K562 (cell line): ENCODE results near the gene HELZ. TPM values are rescaled to one million over a fixed set of nuclear protein-coding genes. Genes with fewer than 3 reads are reported as not detected.

Experiments used
- ATAC-seq: fragments of 200-7000 bp; cut with Tn5 transposase; 3 replicates; pipeline ENCODE4 v1.9.1; 2020; ENCODE audit warnings: moderate library complexity
- BruUV-seq: library from RNA; stranded (reverse); fragments of 400-500 nt; replicated peaks from 2 replicates; lab custom pipeline; 2021; lab: Mats Ljungman, UMichigan
- CTCF ChIA-PET: fragments of 300-600 bp; formaldehyde crosslinking; extraction: SDS; loops from one replicate; lab custom pipeline; 2021; ENCODE audit warnings: low intra/inter-chr PET ratio; lab: Yijun Ruan, JAX
- POLR2A ChIA-PET: fragments of 300-600, 350-650 bp; sonication (Branson Sonifier 250); formaldehyde crosslinking; extraction: SDS; loops from one replicate; lab custom pipeline; 2021; ENCODE audit warnings: antibody characterized with exemption, inconsistent platforms; lab: Yijun Ruan, JAX
- DNase-seq, 4 experiments: peaks; one replicate each; pipeline versions ENCODE4 v3.0.0 to v3.0.0-alpha.2; 2011 to 2018; ENCODE audit warnings: low spot score in 3 of 4, mixed read lengths in 3 of 4; ENCODE audit errors: extremely low read depth in 1 of 4
- FAIRE-seq: peaks from 2 replicates; lab custom pipeline; 2011; peaks lifted over from hg19 to GRCh38; lab: Jason Lieb, UNC
- H2AFZ ChIP-seq: 2 replicates; pipeline ENCODE4 v1.6.0; 2011; ENCODE audit warnings: low read depth, low read length, control low read depth, inconsistent platforms
- H3K27ac ChIP-seq: fragments of 200-600 bp; 3 replicates; pipeline ENCODE4 v1.8.0; 2011; ENCODE audit warnings: low read depth, mild to moderate bottlenecking, control low read depth, inconsistent platforms, low read length, moderate library complexity, mixed read lengths; ENCODE audit errors: extremely low read depth
- H3K27me3 ChIP-seq, 2 experiments: fragments of 300-600 bp in 1 of 2; 2 replicates in 1 of 2; 3 replicates in 1 of 2; pipeline versions ENCODE4 v1.6.0 to v1.8.0; 2011; ENCODE audit warnings: inconsistent platforms in 2 of 2, low read length in 2 of 2, mild to moderate bottlenecking in 1 of 2, mixed read lengths in 1 of 2, moderate library complexity in 1 of 2; ENCODE audit not compliant: control insufficient read depth in 2 of 2, insufficient read depth in 2 of 2
- H3K36me3 ChIP-seq: fragments of 300-600 bp; 3 replicates; pipeline ENCODE4 v1.8.0; 2011; ENCODE audit warnings: mild to moderate bottlenecking, low read length, inconsistent platforms; ENCODE audit not compliant: control insufficient read depth, insufficient read depth
- H3K4me1 ChIP-seq, 2 experiments: fragments of 200-600 bp in 1 of 2; replicated peaks in 1 of 2; 2 replicates in 1 of 2; 3 replicates in 1 of 2; pipeline versions ENCODE4 v1.5.1 to v1.8.0; 2011; ENCODE audit warnings: inconsistent platforms in 2 of 2, low read length in 2 of 2, mild to moderate bottlenecking in 1 of 2, mixed read lengths in 1 of 2, moderate library complexity in 1 of 2; ENCODE audit not compliant: control insufficient read depth in 2 of 2, insufficient read depth in 2 of 2
- H3K4me2 ChIP-seq: 2 replicates; pipeline ENCODE4 v1.6.1; 2011; ENCODE audit warnings: low read length, control low read depth, inconsistent platforms, mixed read lengths; ENCODE audit not compliant: insufficient read depth
- H3K4me3 ChIP-seq: fragments of 200-600 bp; sonication (generic), shearing (Covaris generic); 2 replicates; pipeline ENCODE4 v1.5.1; 2016; ENCODE audit warnings: control low read depth, inconsistent platforms
- H3K79me2 ChIP-seq: fragments of 200-600 bp; 3 replicates; pipeline ENCODE4 v1.8.0; 2011; ENCODE audit warnings: low read length, inconsistent platforms; ENCODE audit not compliant: control insufficient read depth, insufficient read depth
- H3K9ac ChIP-seq, 2 experiments: 2 replicates each; pipeline versions ENCODE4 v1.6.0 to v1.6.1; 2011; ENCODE audit warnings: low read depth in 2 of 2, low read length in 2 of 2, control low read depth in 1 of 2, inconsistent platforms in 1 of 2, mild to moderate bottlenecking in 1 of 2, mixed read lengths in 1 of 2; ENCODE audit not compliant: insufficient read depth in 1 of 2
- H3K9me1 ChIP-seq: one replicate; pipeline ENCODE4 v1.6.0; 2011; ENCODE audit warnings: inconsistent platforms, mild to moderate bottlenecking, low read length, moderate library complexity; ENCODE audit not compliant: control insufficient read depth, insufficient read depth
- H3K9me3 ChIP-seq: replicated peaks from 2 replicates; pipeline ENCODE4 v1.5.1; 2011; ENCODE audit warnings: low read depth, low read length, inconsistent platforms; ENCODE audit not compliant: control insufficient read depth, insufficient read depth
- H4K20me1 ChIP-seq: replicated peaks from 2 replicates; pipeline ENCODE4 v1.6.1; 2011; ENCODE audit warnings: low read length, inconsistent platforms, mixed read lengths; ENCODE audit not compliant: control insufficient read depth, insufficient read depth
- ATF1 ChIP-seq, 2 experiments: fragments of 450-650 bp in 1 of 2; IDR thresholded peaks; 2 replicates each; pipeline ENCODE4 v1.6.1; 2016; ENCODE audit warnings: missing compliant biosample characterization in 1 of 2, missing genetic modification characterization in 1 of 2
- CBX3 ChIP-seq, 2 experiments: IDR thresholded peaks; 1 replicate in 1 of 2; 2 replicates in 1 of 2; pipeline ENCODE4 v1.6.1; 2012; ENCODE audit warnings: inconsistent platforms in 2 of 2, low read length in 2 of 2, borderline replicate concordance in 1 of 2, control low read depth in 1 of 2
- CCNT2 ChIP-seq: IDR thresholded peaks from 2 replicates; pipeline ENCODE4 v1.6.1; 2011; ENCODE audit warnings: borderline replicate concordance, low read depth, mild to moderate bottlenecking, moderate library complexity, mixed read lengths, low read length; ENCODE audit not compliant: insufficient read length; ENCODE audit errors: extremely low read depth
- CHD2 ChIP-seq: IDR thresholded peaks from 2 replicates; pipeline ENCODE4 v1.6.1; 2011; ENCODE audit warnings: low read depth, low read length
- MEF2A ChIP-seq: IDR thresholded peaks from 2 replicates; pipeline ENCODE4 v1.6.1; 2011; ENCODE audit warnings: low read depth, mild to moderate bottlenecking, low read length, moderate library complexity; ENCODE audit not compliant: control insufficient read depth
- PBX2 ChIP-seq, 2 experiments: IDR thresholded peaks in 1 of 2; conservative IDR thresholded peaks in 1 of 2; 2 replicates each; pipeline ENCODE4 v1.6.1; 2016; ENCODE audit warnings: low read depth in 2 of 2, mild to moderate bottlenecking in 1 of 2, missing compliant biosample characterization in 1 of 2, missing genetic modification characterization in 1 of 2, moderate library complexity in 1 of 2
- RB1 ChIP-seq: fragments of 450-650 bp; IDR thresholded peaks from 2 replicates; pipeline ENCODE4 v1.6.1; 2017; ENCODE audit warnings: low read depth, mild to moderate bottlenecking
- THRA ChIP-seq: fragments of 450-650 bp; IDR thresholded peaks from 2 replicates; pipeline ENCODE4 v1.6.1; 2017; ENCODE audit warnings: mild to moderate bottlenecking, moderate library complexity
- TRIM25 ChIP-seq: fragments of 450-650 bp; IDR thresholded peaks from 2 replicates; pipeline ENCODE4 v1.7.0; 2016; ENCODE audit warnings: borderline replicate concordance
- ZNF165 ChIP-seq: fragments of 250-450 bp; sonication (Bioruptor Pico); IDR thresholded peaks from 2 replicates; pipeline ENCODE4 v1.4.0; 2020; ENCODE audit warnings: borderline replicate concordance
- ZNF24 ChIP-seq: fragments of 450-650 bp; IDR thresholded peaks from 2 replicates; pipeline ENCODE4 v1.6.1; 2016
- ZNF277 ChIP-seq: fragments of 250-450 bp; sonication (Bioruptor Pico); IDR thresholded peaks from 2 replicates; pipeline ENCODE4 v1.8.0; 2022; ENCODE audit warnings: inconsistent platforms, mild to moderate bottlenecking, moderate library complexity, borderline replicate concordance
- ZNF655 ChIP-seq: fragments of 250-450 bp; sonication (Bioruptor Pico); IDR thresholded peaks from 2 replicates; pipeline ENCODE4 v1.5.0; 2021
- WGBS: fragments of 100-300 bp; shearing (Covaris generic); methylation state at CpG from one replicate; pipeline ENCODE4 v1.1.6; 2016; ENCODE audit warnings: low coverage, mixed read lengths; ENCODE audit not compliant: insufficient coverage; ENCODE audit errors: missing lambda C conversion rate; 5-methylcytosine and 5-hydroxymethylcytosine counted together
- in situ Hi-C: fragments of 300-500 bp; cut with MboI; formaldehyde crosslinking; loops from 4 replicates; pipeline ENCODE4 v1.15.0; 2018; ENCODE audit warnings: inconsistent platforms, mixed read lengths
- intact Hi-C: fragments of 100-400 bp; cut with micrococcal nuclease; formaldehyde crosslinking; loops from 2 replicates; pipeline ENCODE4 v1.14.2; 2022
- polyA plus RNA-seq, 8 experiments: library from polyadenylated mRNA; depleted of rRNA in 4 of 8; stranded (reverse) in 5 of 8; unstranded in 3 of 8; fragments of >200 nt; fragmentation: Nextera tagmentation in 2 of 8; fragmentation: Illumina TruSeq in 1 of 8; extraction: Ambion mirVana in 2 of 8; extraction: Trizol in 1 of 8; gene quantifications; 2 replicates each; pipeline versions ENCODE4 v1.2.1 to v1.2.3, GENCODE V29; 2011 to 2014; ENCODE audit warnings: inconsistent platforms in 1 of 8, missing spikeins in 1 of 8
- total RNA-seq, 7 experiments: library from RNA; depleted of rRNA in 6 of 7; stranded (reverse); fragments of >200 nt in 6 of 7; fragmentation: Illumina TruSeq in 2 of 7; extraction: Trizol in 2 of 7; gene quantifications; 2 replicates each; pipeline versions ENCODE4 v1.2.1 to v1.2.3, GENCODE V29; 2011 to 2021; ENCODE audit warnings: low replicate concordance in 1 of 7

Gene HELZ
- total and polyA plus RNA-seq, 9 of the 15 experiments (the other 6 are each of a cell fraction or from before 2014, with no cell fraction given), result 5.2 to 39.8 (median 17.3) TPM

DNA sequence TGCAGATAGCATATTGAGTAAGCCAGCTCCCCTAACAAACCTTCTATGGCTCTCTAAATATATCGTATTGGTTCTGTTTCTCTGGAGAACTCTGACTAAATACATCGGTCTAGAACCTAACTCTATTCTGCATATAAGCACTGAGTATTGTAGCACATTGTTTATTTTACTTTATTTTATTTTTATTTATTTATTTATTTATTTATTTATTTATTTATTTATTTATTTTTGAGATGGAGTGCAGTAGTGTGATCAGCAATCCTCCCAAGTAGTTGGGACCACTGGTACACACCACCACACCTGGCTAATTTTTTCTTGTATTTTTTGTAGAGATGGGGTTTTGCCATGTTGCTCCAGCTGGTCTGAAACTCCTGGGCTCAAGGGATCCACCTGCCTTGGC lies 28.9 kb upstream of the HELZ start:
- no peak overlapping the region for H2AFZ ChIP-seq
- 49% methylated on average over 2 of the region's 2 CpGs for WGBS
- ChIA-PET CTCF (no interaction called here), POLR2A (interaction anchor here (0.7 to 1.1 kb wide), 2 partner anchors 11 to 340 kb away, joined by 3 to 4 read pairs; no protein-coding TSS in a partner anchor)
- H3K9me3 ChIP-seq, result no peaks in the 10 kb centered on the region
- DNase-seq (no peak), ATAC-seq (no peak), FAIRE-seq (no peak)
- no peaks in the 10 kb centered on the region; a peak in 1 of 5 replicates for H3K4me1 ChIP-seq
- H3K36me3 ChIP-seq, result no peaks in the 10 kb centered on the region
- H4K20me1 ChIP-seq, result no peaks in the 10 kb centered on the region
- no TSS peak for BruUV-seq
- intact Hi-C loops, result no loop called here
- no peaks in the 10 kb centered on the region for H3K27me3 ChIP-seq
- no peak overlapping the region for H3K4me2 ChIP-seq
- no peaks in the 10 kb centered on the region for H3K9me1 ChIP-seq
- no peak overlapping the region for H3K27ac ChIP-seq
- no peaks in the 10 kb centered on the region for H3K79me2 ChIP-seq
- in situ Hi-C loops, result no loop called here
- no peak overlapping the region for H3K4me3 ChIP-seq
- no peak overlapping the region for H3K9ac ChIP-seq
- TF ChIP-seq ZNF24, result no peak
- TF ChIP-seq CBX3 (IDR thresholded peaks at IDR 0.05; ENCODE audit: borderline replicate concordance in 1 of 2, low read length in 2 of 2), result no peak
- TF ChIP-seq ZNF655 (CRISPR knock-in tag), result no peak
- TF ChIP-seq THRA, result no peak
- no peak for TF ChIP-seq ZNF165 (CRISPR knock-in tag)
- TF ChIP-seq ZNF277 (CRISPR knock-in tag), result no peak
- no peak for TF ChIP-seq CHD2
- no peak for TF ChIP-seq MEF2A
- no peak for TF ChIP-seq CCNT2
- no peak for TF ChIP-seq ATF1 (CRISPR knock-in tag; IDR thresholded peaks at IDR 0.05)
- TF ChIP-seq ATF1 (tag; IDR thresholded peaks at IDR 0.05), result no peak
- TF ChIP-seq PBX2 (CRISPR knock-in tag; IDR thresholded peaks at IDR 0.05; ENCODE audit: low read depth), result no peak
- TF ChIP-seq PBX2 (tag; conservative IDR thresholded peaks at IDR 0.05; ENCODE audit: low read depth), result no peak
- TF ChIP-seq TRIM25, result no peak
- no peak for TF ChIP-seq RB1
